GM19238 (cell line): ENCODE data around the gene CLN6.
"Not testable (repeated sequence)": the region's sequence is repeated elsewhere in the genome, so short reads cannot be mapped to it uniquely, and the experiment has no call there.

ENCODE experiments used
- DNase-seq: peaks from one replicate; pipeline ENCODE4 v3.0.0; 2011; ENCODE audit warnings: low spot score; ENCODE audit not compliant: insufficient read length

The CLN6 gene

GRCh38 chr15:68207176-68207935, 22.2 kb downstream of the CLN6 start:
- DNase-seq, result no peak

- no peak for DNase-seq
Observed at GRCh38 chr15:68206711-68207151, 22.8 kb downstream of the CLN6 start.

- DNase-seq, result no peak
Observed at GRCh38 chr15:68205954-68206539, 23.5 kb downstream of the CLN6 start.

GRCh38 chr15:68205558-68205944, 24.0 kb downstream of the CLN6 start:
- no peak for DNase-seq

- DNase-seq, result no peak
Observed at GRCh38 chr15:68204776-68205557, 24.6 kb downstream of the CLN6 start, which contains the start of gene CALML4. Gene CALML4 (minus strand): TSS chr15:68205332. CDS start chr15:68205247, 85 bp downstream.

GRCh38 chr15:68204361-68204760, 25.2 kb downstream of the CLN6 start:
- DNase-seq, result no peak

DNA sequence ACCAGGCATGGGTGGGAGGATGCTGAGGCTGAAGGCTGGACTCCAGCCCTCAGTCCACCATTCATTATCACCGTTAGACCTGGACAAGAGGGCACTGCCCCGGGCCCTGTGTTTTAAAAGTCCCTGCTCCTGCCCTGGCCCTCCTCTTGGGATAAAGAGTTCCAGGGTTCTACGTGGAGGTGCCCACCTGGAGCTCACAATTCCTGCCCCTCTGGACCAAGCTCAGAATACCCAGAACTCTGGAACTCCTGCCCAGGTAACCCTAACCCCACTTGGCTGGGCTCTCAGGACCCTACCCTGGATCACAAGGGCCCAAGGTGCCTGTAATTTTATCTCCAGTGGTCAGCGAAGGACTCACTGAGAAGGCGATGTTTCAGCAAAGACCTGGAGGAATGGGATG, 25.6 kb downstream of the CLN6 start:
- DNase-seq, result no peak

- DNase-seq, result no peak
Observed at GRCh38 chr15:68203486-68203885, 26.0 kb downstream of the CLN6 start.

DNA sequence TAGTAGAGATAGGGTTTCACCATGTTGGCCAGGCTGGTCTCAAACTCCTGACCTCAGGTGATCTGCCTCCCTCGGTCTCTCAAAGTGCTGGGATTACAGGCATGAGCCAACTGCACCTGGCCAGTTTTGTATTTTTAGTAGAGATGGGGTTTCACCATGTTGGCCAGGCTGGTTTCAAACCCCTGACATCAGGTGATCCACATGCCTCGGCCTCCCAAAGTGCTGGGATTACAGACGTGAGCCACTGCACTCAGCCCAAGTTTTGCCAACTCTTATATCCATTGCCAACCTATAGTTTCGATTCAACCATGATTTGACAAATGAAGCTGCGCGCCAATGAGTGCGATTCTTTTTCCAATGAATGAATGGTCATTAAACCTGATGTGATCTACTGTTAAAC, 26.5 kb downstream of the CLN6 start:
- DNase-seq, result not testable (repeated sequence)

GRCh38 chr15:68201879-68202261, 27.7 kb downstream of the CLN6 start:
- no peak for DNase-seq

DNA sequence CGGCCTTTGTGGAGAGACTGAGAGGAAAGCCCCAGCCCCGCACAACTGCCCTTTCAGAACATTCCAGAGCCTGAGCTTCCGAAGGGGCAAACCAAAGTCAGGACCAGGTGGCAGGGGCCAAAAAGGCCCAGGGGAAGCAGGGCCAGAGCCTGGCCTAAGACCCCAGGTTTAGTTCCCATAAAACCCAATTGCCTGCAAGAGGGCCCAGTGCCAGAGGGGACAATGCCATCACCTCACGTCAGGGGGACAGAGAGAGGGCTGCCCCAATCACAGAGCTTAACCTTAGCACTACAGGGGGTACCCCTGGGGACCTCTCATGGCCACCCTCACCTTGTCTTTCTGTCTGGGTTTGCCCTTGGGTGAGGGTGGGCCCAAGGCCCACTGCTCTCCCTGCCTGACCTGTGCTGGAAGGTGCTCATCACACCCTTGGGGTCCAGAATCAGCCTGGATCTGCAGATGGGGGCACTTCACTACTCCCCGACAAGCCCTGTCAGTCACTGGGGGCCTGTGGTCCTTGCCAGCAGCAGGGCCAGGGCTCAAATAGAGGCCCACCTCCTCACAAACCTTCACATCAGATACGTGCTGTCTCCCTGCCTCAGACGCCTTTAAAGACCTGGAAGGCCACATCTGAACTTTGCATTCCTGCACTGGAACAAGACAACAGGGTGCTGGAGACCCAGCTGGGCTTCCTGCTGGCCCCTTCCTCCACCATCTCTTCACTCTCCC, 28.2 kb downstream of the CLN6 start:
- DNase-seq, result no peak

DNA sequence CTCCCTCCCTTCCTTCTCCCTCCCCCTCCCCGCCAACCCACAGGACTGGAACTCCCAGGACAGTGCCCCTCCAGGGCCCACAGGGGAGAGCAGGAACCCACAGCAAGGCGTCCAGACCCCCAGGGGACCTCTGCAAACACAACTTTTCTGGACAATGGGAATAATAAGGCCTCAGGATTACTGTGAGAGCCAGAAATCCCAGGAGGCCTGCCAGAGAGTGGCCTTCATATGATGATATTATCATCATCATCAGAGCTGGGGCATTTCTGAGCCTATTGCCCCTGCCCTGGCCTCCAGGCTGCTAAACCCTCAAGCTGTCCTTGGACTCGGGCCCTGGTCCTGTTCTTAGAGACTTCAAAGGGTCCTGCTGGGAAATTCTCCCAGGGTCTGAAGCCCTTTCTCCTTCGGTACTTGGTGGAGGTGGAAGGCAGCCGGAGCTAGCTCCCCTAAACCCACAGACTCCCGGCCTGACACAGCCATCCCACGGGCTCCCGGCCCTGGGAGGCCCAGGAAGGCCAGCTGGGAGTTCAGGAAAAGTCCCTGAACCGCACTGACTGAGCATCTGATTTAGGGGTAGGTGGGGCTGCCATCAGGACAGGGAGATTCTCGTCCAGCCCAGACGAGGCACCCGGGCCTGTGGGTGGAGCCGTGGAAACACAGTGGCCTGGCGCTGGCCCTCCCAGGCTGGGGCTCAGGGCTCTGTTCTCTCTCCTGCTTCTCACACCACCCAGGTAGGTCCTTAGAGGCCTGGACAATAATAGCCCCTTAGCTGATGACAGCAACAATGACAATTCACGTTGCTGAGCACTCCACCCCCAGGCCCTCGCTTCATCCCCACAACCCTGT, 29.3 kb downstream of the CLN6 start:
- DNase-seq, result no peak

- no peak for DNase-seq
Observed at GRCh38 chr15:68199340-68199739, 30.2 kb downstream of the CLN6 start.

- DNase-seq, result no peak
Observed at GRCh38 chr15:68197661-68198437, 31.7 kb downstream of the CLN6 start.

GRCh38 chr15:68197170-68197492, 32.4 kb downstream of the CLN6 start:
- DNase-seq, result no peak

DNA sequence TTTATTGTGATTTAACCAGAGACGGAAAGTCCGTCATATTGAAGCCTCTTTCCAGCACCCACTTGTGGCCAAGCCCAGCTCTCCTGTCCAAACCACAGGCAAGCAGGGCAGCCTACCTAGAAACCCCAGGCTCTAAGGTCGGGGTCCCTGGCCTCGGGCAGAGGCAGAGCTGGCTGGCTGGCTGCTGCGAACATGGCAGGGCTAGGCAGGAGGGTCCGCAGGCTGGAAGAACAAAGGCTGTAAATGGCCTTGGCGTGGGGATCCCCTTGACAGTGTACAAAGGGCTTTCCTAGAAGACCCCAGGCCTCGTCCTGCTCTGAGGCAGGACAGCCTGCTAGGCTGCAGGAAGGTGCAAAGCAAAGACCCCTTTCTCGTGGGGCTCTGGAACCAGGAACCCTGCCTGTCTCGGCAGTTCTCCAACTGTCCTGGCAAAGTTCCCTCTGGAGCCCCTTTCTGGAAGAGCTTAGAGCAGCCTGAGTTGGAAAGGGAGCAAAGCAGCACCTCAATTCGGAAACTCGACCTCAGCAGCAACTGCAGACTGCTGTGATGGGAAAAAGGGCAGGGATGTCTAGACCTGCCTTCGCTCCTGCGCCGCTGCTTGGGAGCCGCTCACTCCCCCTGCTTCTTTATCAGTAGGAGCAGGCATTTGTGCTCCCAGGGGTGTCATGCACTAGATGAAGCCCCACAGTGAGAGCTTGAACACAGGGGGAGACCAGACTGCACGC, 32.9 kb downstream of the CLN6 start:
- DNase-seq, result no peak

GRCh38 chr15:68195336-68196112, 34.0 kb downstream of the CLN6 start:
- DNase-seq, result no peak

GRCh38 chr15:68192804-68193486, 36.6 kb downstream of the CLN6 start:
- DNase-seq, result no peak
